ENCODE measurements around the gene UQCRQ. TPM values are rescaled to one million over a fixed set of nuclear protein-coding genes. Genes with fewer than 3 reads are reported as not detected.

The UQCRQ gene
- total RNA-seq, 1 donor = 76.0 TPM

GRCh38 chr5:132915681-132916080 lies 49.2 kb downstream of the UQCRQ start:
- no peak overlapping the region for H3K4me2 ChIP-seq (ENCODE audit: insufficient read depth, low read length)
- H2AFZ ChIP-seq (ENCODE audit: low read length) = no peak overlapping the region
- H3K4me3 ChIP-seq (ENCODE audit: insufficient read depth, low read length) = no peak overlapping the region
- DNase-seq (ENCODE audit: insufficient read length, low spot score, missing footprints) = no peak
- H3K79me2 ChIP-seq (ENCODE audit: insufficient read depth, low read length) = peaks cover 92% of the 10 kb centered on the region
- peaks cover 45% of the 10 kb centered on the region for H4K20me1 ChIP-seq (ENCODE audit: insufficient read depth, low read length)
- H3K9me3 ChIP-seq (ENCODE audit: low read depth, low read length) = no peaks in the 10 kb centered on the region
- no peak overlapping the region for H3K27ac ChIP-seq (ENCODE audit: low read depth, low read length)
- H3K36me3 ChIP-seq (ENCODE audit: insufficient read depth, low read length) = peaks cover 58% of the 10 kb centered on the region
- TF ChIP-seq, protein P1, sequence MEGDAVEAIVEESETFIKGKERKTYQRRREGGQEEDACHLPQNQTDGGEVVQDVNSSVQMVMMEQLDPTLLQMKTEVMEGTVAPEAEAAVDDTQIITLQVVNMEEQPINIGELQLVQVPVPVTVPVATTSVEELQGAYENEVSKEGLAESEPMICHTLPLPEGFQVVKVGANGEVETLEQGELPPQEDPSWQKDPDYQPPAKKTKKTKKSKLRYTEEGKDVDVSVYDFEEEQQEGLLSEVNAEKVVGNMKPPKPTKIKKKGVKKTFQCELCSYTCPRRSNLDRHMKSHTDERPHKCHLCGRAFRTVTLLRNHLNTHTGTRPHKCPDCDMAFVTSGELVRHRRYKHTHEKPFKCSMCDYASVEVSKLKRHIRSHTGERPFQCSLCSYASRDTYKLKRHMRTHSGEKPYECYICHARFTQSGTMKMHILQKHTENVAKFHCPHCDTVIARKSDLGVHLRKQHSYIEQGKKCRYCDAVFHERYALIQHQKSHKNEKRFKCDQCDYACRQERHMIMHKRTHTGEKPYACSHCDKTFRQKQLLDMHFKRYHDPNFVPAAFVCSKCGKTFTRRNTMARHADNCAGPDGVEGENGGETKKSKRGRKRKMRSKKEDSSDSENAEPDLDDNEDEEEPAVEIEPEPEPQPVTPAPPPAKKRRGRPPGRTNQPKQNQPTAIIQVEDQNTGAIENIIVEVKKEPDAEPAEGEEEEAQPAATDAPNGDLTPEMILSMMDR (IDR thresholded peaks at IDR 0.05; ENCODE audit: extremely low read depth, low read depth, low read length) = no peak
- no peaks in the 10 kb centered on the region for H3K4me1 ChIP-seq (ENCODE audit: insufficient read depth, low read length)
- no peaks in the 10 kb centered on the region for H3K27me3 ChIP-seq (ENCODE audit: insufficient read depth, low read length)

DNA sequence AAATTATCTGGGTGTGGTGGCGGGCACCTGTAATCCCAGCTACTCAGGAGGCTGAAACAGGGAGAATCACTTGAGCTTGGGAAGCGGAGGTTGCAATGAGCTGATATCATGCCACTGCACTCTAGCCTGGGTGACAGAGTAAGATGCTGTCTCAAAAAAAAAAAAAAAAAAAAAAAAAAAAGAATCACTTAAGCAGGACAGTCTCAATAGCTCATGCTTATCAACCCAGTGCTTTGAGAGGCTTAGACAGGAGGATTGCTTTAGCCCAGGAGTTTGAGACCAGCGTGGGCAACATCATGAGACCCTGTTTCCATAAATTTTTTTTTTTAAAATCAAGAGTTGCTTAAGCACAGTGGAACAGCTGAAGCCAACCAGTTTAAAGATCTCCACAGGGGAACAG lies 49.6 kb downstream of the UQCRQ start:
- no peaks in the 10 kb centered on the region for H3K27me3 ChIP-seq (ENCODE audit: insufficient read depth, low read length)
- peaks cover 54% of the 10 kb centered on the region for H3K36me3 ChIP-seq (ENCODE audit: insufficient read depth, low read length)
- TF ChIP-seq, protein P1 (IDR thresholded peaks at IDR 0.05; ENCODE audit: extremely low read depth, low read depth, low read length) = no peak

More for the DNA sequence above, 49.6 kb downstream of the UQCRQ start:
- no peaks in the 10 kb centered on the region for H3K4me1 ChIP-seq (ENCODE audit: insufficient read depth, low read length)
- H2AFZ ChIP-seq (ENCODE audit: low read length) = no peak overlapping the region
- H3K9me3 ChIP-seq (ENCODE audit: low read depth, low read length) = no peaks in the 10 kb centered on the region
- peaks cover 43% of the 10 kb centered on the region for H4K20me1 ChIP-seq (ENCODE audit: insufficient read depth, low read length)
- H3K4me2 ChIP-seq (ENCODE audit: insufficient read depth, low read length) = no peak overlapping the region
- H3K79me2 ChIP-seq (ENCODE audit: insufficient read depth, low read length) = peaks cover 92% of the 10 kb centered on the region
- DNase-seq (ENCODE audit: insufficient read length, low spot score, missing footprints) = no peak
- no peak overlapping the region for H3K4me3 ChIP-seq (ENCODE audit: insufficient read depth, low read length)
- H3K27ac ChIP-seq (ENCODE audit: low read depth, low read length) = peak overlapping the region; percentile 23

Small RNA genes within 50 kb of the gene (small RNA-seq; reads per million reads assigned to genes)
- not detected for gene RNA5SP192

Other genes starting within 250 kb of the UQCRQ start
- under 0.01 TPM in 1 of 2 replicates, not detected in the other for gene IL13, start 208.5 kb upstream of the UQCRQ start, total RNA-seq
- gene IL4, start 192.7 kb upstream of the UQCRQ start, total RNA-seq = not detected in 2 replicates
- 8.5 and 12.7 TPM in 2 replicates for gene KIF3A, start 129.1 kb upstream of the UQCRQ start, total RNA-seq
- gene CCNI2, start 119.2 kb upstream of the UQCRQ start, total RNA-seq = not detected in 2 replicates
- gene SEPTIN8, start 89.4 kb upstream of the UQCRQ start, total RNA-seq = 32.1 and 33.7 TPM in 2 replicates
- under 0.01 and 0.29 TPM in 2 replicates for gene SOWAHA, start 53.3 kb upstream of the UQCRQ start, total RNA-seq
- gene SHROOM1, start 36.0 kb upstream of the UQCRQ start, total RNA-seq = 4.7 and 6.2 TPM in 2 replicates
- 0.29 and 0.36 TPM in 2 replicates for gene GDF9, start 173 bp upstream of the UQCRQ start, total RNA-seq
- gene LEAP2, start 7.0 kb downstream of the UQCRQ start, total RNA-seq = under 0.01 and 0.29 TPM in 2 replicates
- gene AFF4, start 97.0 kb downstream of the UQCRQ start, total RNA-seq = 79.0 and 83.2 TPM in 2 replicates
- 7.7 and 12.3 TPM in 2 replicates for gene ZCCHC10, start 159.9 kb downstream of the UQCRQ start, total RNA-seq
- 125 and 135 TPM in 2 replicates for gene HSPA4, start 185.4 kb downstream of the UQCRQ start, total RNA-seq